ENCODE data around the gene IGSF9. TPM values are rescaled to one million over a fixed set of nuclear protein-coding genes. Genes with fewer than 3 reads are reported as not detected.

Gene IGSF9
- total RNA-seq, 1 donor from 2014 or later = 2.1 TPM

GRCh38 chr1:159934136-159935039 lies 11.0 kb downstream of the IGSF9 start:
- FAIRE-seq (no peak), DNase-seq (ENCODE audit: low read depth) (no peak)
- no peak overlapping the region for H3K9ac ChIP-seq (ENCODE audit: low read length)
- no peaks in the 10 kb centered on the region for H3K9me3 ChIP-seq (ENCODE audit: insufficient read depth, low read depth, low read length)
- H3K27me3 ChIP-seq (ENCODE audit: insufficient read depth, low read length) = peaks cover 8% of the 10 kb centered on the region
- no peak overlapping the region for H3K27ac ChIP-seq (ENCODE audit: low read depth, low read length)
- H3K4me1 Mint-ChIP-seq (ENCODE audit: low read depth, unreplicated experiment) = peaks cover 1% of the 10 kb centered on the region
- H3K9me3 Mint-ChIP-seq (ENCODE audit: unreplicated experiment) = peaks cover 2% of the 10 kb centered on the region
- H4K20me1 ChIP-seq (ENCODE audit: insufficient read depth, low read length) = no peaks in the 10 kb centered on the region
- no peak overlapping the region for H2AFZ ChIP-seq (ENCODE audit: low read depth, low read length)
- no peak overlapping the region for H3K4me3 Mint-ChIP-seq (ENCODE audit: unreplicated experiment)
- no peak for TF ChIP-seq CTCF (IDR thresholded peaks at IDR 0.05; ENCODE audit: insufficient read depth, low read depth, low read length)
- no peak for TF ChIP-seq EZH2 (IDR thresholded peaks at IDR 0.05; ENCODE audit: insufficient read depth, low read length)
- peaks cover 44% of the 10 kb centered on the region for H3K27me3 Mint-ChIP-seq (ENCODE audit: low read depth, unreplicated experiment)
- no peak overlapping the region for H3K4me2 ChIP-seq (ENCODE audit: low read length)
- H3K36me3 Mint-ChIP-seq (ENCODE audit: low read depth, unreplicated experiment) = peaks cover 1% of the 10 kb centered on the region
- no peaks in the 10 kb centered on the region for H3K4me1 ChIP-seq (ENCODE audit: insufficient read depth, low read length)
- H3K36me3 ChIP-seq (ENCODE audit: insufficient read depth, low read length) = no peaks in the 10 kb centered on the region
- H3K27ac Mint-ChIP-seq (ENCODE audit: unreplicated experiment) = no peak overlapping the region
- H3K4me3 ChIP-seq (ENCODE audit: insufficient read depth, low read depth, low read length) = no peak overlapping the region
- H3K79me2 ChIP-seq (ENCODE audit: insufficient read depth, low read length) = no peaks in the 10 kb centered on the region

- no peaks in the 10 kb centered on the region for H4K20me1 ChIP-seq (ENCODE audit: insufficient read depth, low read length)
- Mint-ChIP-seq H3K27ac (ENCODE audit: unreplicated experiment) (peak overlapping the region; percentile 22), H3K27me3 (ENCODE audit: low read depth, unreplicated experiment) (peaks cover 38% of the 10 kb centered on the region), H3K36me3 (ENCODE audit: low read depth, unreplicated experiment) (peaks cover 6% of the 10 kb centered on the region), H3K4me1 (ENCODE audit: low read depth, unreplicated experiment) (peaks cover 1% of the 10 kb centered on the region), H3K4me3 (ENCODE audit: unreplicated experiment) (no peak overlapping the region), H3K9me3 (ENCODE audit: unreplicated experiment) (peaks cover 2% of the 10 kb centered on the region)
- H3K4me2 ChIP-seq (ENCODE audit: low read length) = no peak overlapping the region
- TF ChIP-seq EZH2 (IDR thresholded peaks at IDR 0.05; ENCODE audit: insufficient read depth, low read length) = no peak
- no peak for TF ChIP-seq CTCF (IDR thresholded peaks at IDR 0.05; ENCODE audit: insufficient read depth, low read depth, low read length)
- no peaks in the 10 kb centered on the region for H3K79me2 ChIP-seq (ENCODE audit: insufficient read depth, low read length)
- no peaks in the 10 kb centered on the region for H3K36me3 ChIP-seq (ENCODE audit: insufficient read depth, low read length)
- no peak overlapping the region for H3K27ac ChIP-seq (ENCODE audit: low read depth, low read length)
- DNase-seq (ENCODE audit: low read depth) (no peak), FAIRE-seq (no peak)
- H3K9me3 ChIP-seq (ENCODE audit: insufficient read depth, low read depth, low read length) = no peaks in the 10 kb centered on the region
- no peak overlapping the region for H3K9ac ChIP-seq (ENCODE audit: low read length)
- no peak overlapping the region for H3K4me3 ChIP-seq (ENCODE audit: insufficient read depth, low read depth, low read length)
- H3K27me3 ChIP-seq (ENCODE audit: insufficient read depth, low read length) = peaks cover 4% of the 10 kb centered on the region
- no peak overlapping the region for H2AFZ ChIP-seq (ENCODE audit: low read depth, low read length)
- H3K4me1 ChIP-seq (ENCODE audit: insufficient read depth, low read length) = no peaks in the 10 kb centered on the region
Measured at GRCh38 chr1:159933347-159933746, 12.1 kb downstream of the IGSF9 start.
